Stimulated activated CD4-positive, alpha-beta T cell treated with anti-CD3 and anti-CD28 coated beads, TNF-alpha, amount 100 ng/mL, for 4 hours (primary cell): ENCODE results near the gene STXBP3.
"Not testable (repeated sequence)": the region's sequence is repeated elsewhere in the genome, so short reads cannot be mapped to it uniquely, and the experiment has no call there.

Experiments
- DNase-seq, 3 experiments: peaks; one replicate each; pipeline ENCODE4 v3.0.0-alpha.2; 2020; ENCODE audit warnings: low read depth in 3 of 3

STXBP3 gene

GRCh38 chr1:108728327-108728923, 18.0 kb upstream of the STXBP3 start:
- DNase-seq, result no peak

GRCh38 chr1:108729481-108729880, 17.0 kb upstream of the STXBP3 start:
- DNase-seq, result no peak

GRCh38 chr1:108732398-108732797, 14.1 kb upstream of the STXBP3 start:
- DNase-seq, result no peak

- no peak for DNase-seq
Measured at GRCh38 chr1:108734171-108734865, 12.2 kb upstream of the STXBP3 start.

- no peak for DNase-seq
Measured at GRCh38 chr1:108742253-108742652, 4.2 kb upstream of the STXBP3 start.

GRCh38 chr1:108745980-108746381, 493 bp upstream of the STXBP3 start:
- no peak for DNase-seq

GRCh38 chr1:108747171-108747850, 837 bp downstream of the STXBP3 start:
- no peak for DNase-seq

- DNase-seq, result no peak
Measured at GRCh38 chr1:108747898-108748297, 1.4 kb downstream of the STXBP3 start.

- DNase-seq, result no peak
Measured at GRCh38 chr1:108749081-108749480, 2.6 kb downstream of the STXBP3 start.

- no peak for DNase-seq
Measured at GRCh38 chr1:108750476-108751181, 4.2 kb downstream of the STXBP3 start.

GRCh38 chr1:108753363-108753762, 6.9 kb downstream of the STXBP3 start:
- DNase-seq, result no peak

GRCh38 chr1:108758796-108759195, 12.3 kb downstream of the STXBP3 start:
- no peak for DNase-seq

- DNase-seq, result no peak
Measured at GRCh38 chr1:108767115-108767514, 20.6 kb downstream of the STXBP3 start.

GRCh38 chr1:108767708-108768107, 21.2 kb downstream of the STXBP3 start:
- no peak for DNase-seq

- no peak for DNase-seq
Measured at GRCh38 chr1:108777839-108778238, 31.4 kb downstream of the STXBP3 start.

GRCh38 chr1:108779455-108779854, 33.0 kb downstream of the STXBP3 start:
- no peak for DNase-seq

GRCh38 chr1:108780937-108781574, 34.6 kb downstream of the STXBP3 start:
- DNase-seq, result no peak

GRCh38 chr1:108781575-108781944, 35.1 kb downstream of the STXBP3 start:
- DNase-seq, result not testable (repeated sequence)

GRCh38 chr1:108785264-108785663, 38.8 kb downstream of the STXBP3 start:
- no peak for DNase-seq

GRCh38 chr1:108785880-108786279, 39.4 kb downstream of the STXBP3 start:
- no peak for DNase-seq

- DNase-seq, result no peak
Measured at GRCh38 chr1:108791790-108792189, 45.3 kb downstream of the STXBP3 start.

- no peak for DNase-seq
Measured at GRCh38 chr1:108792420-108792819, 45.9 kb downstream of the STXBP3 start.
